K562 (cell line): ENCODE results near the gene MPV17L.
"Not testable (repeated sequence)": the region's sequence is repeated elsewhere in the genome, so short reads cannot be mapped to it uniquely, and the experiment has no call there.

ENCODE experiments used
- JUN ChIP-seq, 2 experiments: sonication (generic) in 1 of 2; formaldehyde crosslinking in 1 of 2; IDR thresholded peaks; 2 replicates each; pipeline versions ENCODE4 v1.6.1 to v1.8.0; 2012 to 2022; ENCODE audit warnings: borderline replicate concordance in 2 of 2, mild to moderate bottlenecking in 2 of 2, improper control_type of control experiment in 1 of 2, low read depth in 1 of 2, low read length in 1 of 2, missing genetic modification reagents in 1 of 2
- SMARCA4 ChIP-seq: fragments of 450-650 bp; IDR thresholded peaks from 2 replicates; pipeline ENCODE4 v1.6.1; 2016

- not testable (repeated sequence) for TF ChIP-seq SMARCA4; JUN (IDR thresholded peaks at IDR 0.05; ENCODE audit: borderline replicate concordance, low read depth, low read length); JUN (CRISPR knock-in tag; IDR thresholded peaks at IDR 0.05; ENCODE audit: borderline replicate concordance)
Observed at GRCh38 chr16:15421696-15422095, 26.1 kb downstream of the MPV17L start.
